ENCODE results near the gene TUBGCP3. TPM values are rescaled to one million over a fixed set of nuclear protein-coding genes. Genes with fewer than 3 reads are reported as not detected.
A peak's percentile ranks its signal among the peaks of the same experiment; 100 is the strongest.

The TUBGCP3 gene
- total and polyA plus RNA-seq, 12 donors = 12.2 to 34.0 (median 21.5) TPM

DNA sequence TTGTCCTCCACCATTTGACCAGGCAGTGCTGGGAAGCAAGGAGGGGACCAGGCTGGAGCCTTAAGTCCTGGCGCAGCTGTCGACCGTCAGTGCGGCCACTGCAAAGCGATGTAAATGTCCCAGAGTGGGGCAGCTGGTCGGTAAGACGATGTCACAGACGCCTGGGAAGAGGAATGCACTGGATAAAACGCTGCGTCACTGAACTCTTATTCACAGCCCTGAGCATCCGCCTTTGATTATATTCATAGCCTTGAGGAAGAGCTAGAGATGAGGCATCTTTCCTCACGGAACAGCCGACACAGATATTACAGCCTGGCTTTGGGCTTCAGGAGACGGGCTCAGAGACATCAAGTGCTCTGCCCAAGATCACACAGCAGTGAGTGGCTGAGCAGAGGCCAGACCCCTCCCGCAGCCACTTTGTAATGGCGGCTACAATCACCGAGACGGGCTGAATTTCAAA lies 17.6 kb upstream of the TUBGCP3 start:
- H3K27ac ChIP-seq = peak overlapping the region in 3 of 5 donors; percentile 36 to 77 (median 39)
- no peak for DNase-seq

DNA sequence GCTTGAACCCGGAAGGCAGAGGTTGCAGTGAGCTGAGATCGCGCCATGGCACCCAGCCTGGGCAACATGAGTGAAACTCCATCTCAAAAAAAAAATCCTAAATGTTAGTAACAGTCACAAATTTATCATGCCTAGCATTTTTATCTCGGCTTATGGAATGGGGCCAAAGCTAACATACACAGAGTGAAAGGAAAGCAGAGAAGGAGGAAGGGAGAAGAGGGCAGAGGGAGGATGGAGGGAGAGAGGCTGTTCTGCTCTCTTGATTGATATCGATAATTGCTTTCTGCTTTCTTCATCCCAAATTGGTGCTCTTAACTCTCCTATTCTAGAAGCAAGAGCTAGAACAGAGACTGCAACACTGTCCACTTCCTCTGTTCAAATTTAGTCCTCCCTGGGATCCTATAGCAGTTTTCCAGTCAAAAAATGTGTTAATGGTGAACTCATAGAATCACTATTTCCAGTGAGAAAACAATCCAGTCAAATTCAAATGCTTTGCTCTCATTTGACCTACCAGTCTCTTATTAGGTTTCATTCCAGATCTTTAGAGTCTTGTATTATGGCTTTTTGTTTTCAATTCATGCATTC lies 15.8 kb upstream of the TUBGCP3 start:
- Histone ChIP-seq H3K27me3 (peaks cover 7% of the 10 kb centered on the region), H3K27ac (no peak overlapping the region), H3K36me3 (replicated peaks in 1 of 2) (no peaks in the 10 kb centered on the region), H3K9me3 (replicated peaks in 1 of 3) (no peaks in the 10 kb centered on the region), H3K4me3 (no peak overlapping the region), H3K4me1 (replicated peaks in 1 of 2) (no peaks in the 10 kb centered on the region)
- 53 to 59% (median 56%) methylated on average over 5 of the region's 5 CpGs for WGBS, 4 donors
- TF ChIP-seq, protein P1, sequence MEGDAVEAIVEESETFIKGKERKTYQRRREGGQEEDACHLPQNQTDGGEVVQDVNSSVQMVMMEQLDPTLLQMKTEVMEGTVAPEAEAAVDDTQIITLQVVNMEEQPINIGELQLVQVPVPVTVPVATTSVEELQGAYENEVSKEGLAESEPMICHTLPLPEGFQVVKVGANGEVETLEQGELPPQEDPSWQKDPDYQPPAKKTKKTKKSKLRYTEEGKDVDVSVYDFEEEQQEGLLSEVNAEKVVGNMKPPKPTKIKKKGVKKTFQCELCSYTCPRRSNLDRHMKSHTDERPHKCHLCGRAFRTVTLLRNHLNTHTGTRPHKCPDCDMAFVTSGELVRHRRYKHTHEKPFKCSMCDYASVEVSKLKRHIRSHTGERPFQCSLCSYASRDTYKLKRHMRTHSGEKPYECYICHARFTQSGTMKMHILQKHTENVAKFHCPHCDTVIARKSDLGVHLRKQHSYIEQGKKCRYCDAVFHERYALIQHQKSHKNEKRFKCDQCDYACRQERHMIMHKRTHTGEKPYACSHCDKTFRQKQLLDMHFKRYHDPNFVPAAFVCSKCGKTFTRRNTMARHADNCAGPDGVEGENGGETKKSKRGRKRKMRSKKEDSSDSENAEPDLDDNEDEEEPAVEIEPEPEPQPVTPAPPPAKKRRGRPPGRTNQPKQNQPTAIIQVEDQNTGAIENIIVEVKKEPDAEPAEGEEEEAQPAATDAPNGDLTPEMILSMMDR (IDR thresholded peaks at IDR 0.05) = no peak
- no peak for TF ChIP-seq POLR2A (IDR thresholded peaks at IDR 0.05)
- intact Hi-C loops (cut with DNase I) = no loop called here
- DNase-seq = no peak

More for the DNA sequence above, 17.6 kb upstream of the TUBGCP3 start:
- intact Hi-C loops (cut with DNase I) = loop anchor here in 1 of 2 donors (5.0 kb wide), 1 partner anchor 1133 kb away; no protein-coding TSS in a partner anchor
- Histone ChIP-seq H3K4me1 (replicated peaks in 1 of 2) (no peaks in the 10 kb centered on the region), H3K27me3 (peaks cover 7% of the 10 kb centered on the region), H3K4me3 (peak overlapping the region in 1 of 4 donors; percentile 51), H3K36me3 (replicated peaks in 1 of 2) (no peaks in the 10 kb centered on the region), H3K9me3 (replicated peaks in 1 of 3) (no peaks in the 10 kb centered on the region)
- TF ChIP-seq, protein P1 (IDR thresholded peaks at IDR 0.05) = no peak
- TF ChIP-seq POLR2A (IDR thresholded peaks at IDR 0.05) = no peak
- WGBS, 4 donors = 58 to 70% (median 68%) methylated on average over 18 of the region's 18 CpGs

DNA sequence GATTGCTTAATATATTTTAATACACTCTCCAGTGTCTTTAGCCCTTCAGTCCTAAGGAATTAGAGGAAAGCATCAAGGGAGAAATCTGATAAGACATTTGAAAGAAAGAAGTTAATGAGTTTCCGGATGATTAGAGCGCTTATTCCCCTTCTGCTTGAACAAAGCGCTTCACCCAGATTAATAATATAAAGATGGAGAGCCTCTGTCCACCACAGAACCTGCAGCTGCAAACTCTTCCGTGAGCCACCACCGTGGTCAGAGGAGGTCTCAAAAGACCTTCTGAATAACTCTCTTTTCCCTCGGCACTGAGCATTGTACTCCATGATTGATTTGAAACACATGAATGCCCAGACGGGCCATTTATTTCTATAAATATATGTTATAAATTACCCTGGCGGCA lies 14.2 kb upstream of the TUBGCP3 start:
- Histone ChIP-seq H3K4me3 (no peak overlapping the region), H3K9me3 (replicated peaks in 1 of 3) (no peaks in the 10 kb centered on the region), H3K27me3 (peaks cover 7% of the 10 kb centered on the region), H3K36me3 (replicated peaks in 1 of 2) (no peaks in the 10 kb centered on the region), H3K27ac (no peak overlapping the region), H3K4me1 (replicated peaks in 1 of 2) (no peaks in the 10 kb centered on the region)
- 65 to 79% (median 72%) methylated on average over 8 of the region's 8 CpGs for WGBS, 4 donors
- intact Hi-C loops (cut with DNase I) = no loop called here
- TF ChIP-seq, protein P1 (IDR thresholded peaks at IDR 0.05) = no peak
- TF ChIP-seq POLR2A (IDR thresholded peaks at IDR 0.05) = no peak
- no peak for DNase-seq

DNA sequence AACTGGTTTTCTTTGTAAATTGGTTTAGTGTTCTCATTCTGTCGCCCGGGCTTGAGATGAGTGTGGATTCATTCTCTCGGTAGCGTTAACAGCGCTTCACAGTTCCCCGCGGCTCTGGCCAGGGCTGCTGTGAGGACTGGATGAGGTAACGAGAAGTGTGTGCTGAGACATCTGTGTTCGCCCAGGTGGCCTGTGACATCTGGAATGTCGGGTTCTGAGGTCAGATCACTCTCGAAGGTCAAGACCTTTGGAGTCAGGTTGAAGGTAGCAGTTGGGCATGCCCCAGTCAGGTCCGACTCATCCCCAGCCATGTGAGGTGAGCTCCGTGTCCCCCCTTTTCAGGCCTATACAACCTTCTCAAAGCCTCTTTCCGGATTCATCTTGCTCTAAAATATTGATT lies 13.4 kb upstream of the TUBGCP3 start:
- DNase-seq = no peak
- Histone ChIP-seq H3K4me3 (no peak overlapping the region), H3K4me1 (replicated peaks in 1 of 2) (no peaks in the 10 kb centered on the region), H3K9me3 (replicated peaks in 1 of 3) (no peaks in the 10 kb centered on the region), H3K36me3 (replicated peaks in 1 of 2) (no peaks in the 10 kb centered on the region), H3K27ac (no peak overlapping the region), H3K27me3 (peaks cover 7% of the 10 kb centered on the region)
- no peak for TF ChIP-seq POLR2A (IDR thresholded peaks at IDR 0.05)
- TF ChIP-seq, protein P1 (IDR thresholded peaks at IDR 0.05) = no peak
- WGBS, 4 donors = 83 to 91% (median 89%) methylated on average over 14 of the region's 14 CpGs
- intact Hi-C loops (cut with DNase I) = no loop called here
